SK-N-SH treated with all-trans-retinoic acid at 6 μM for 48 hours (cell line): ENCODE measurements around the gene TMEM59L.
A peak's percentile ranks its signal among the peaks of the same experiment; 100 is the strongest.

ENCODE experiments used
- ATAC-seq: fragments of 200-7000 bp; cut with Tn5 transposase; 3 replicates; pipeline ENCODE4 v1.9.1; 2020; ENCODE audit warnings: mild to moderate bottlenecking, moderate library complexity
- CREB5 ChIP-seq: fragments of 250-450 bp; sonication (Bioruptor Pico); IDR thresholded peaks from 2 replicates; pipeline ENCODE4 v1.5.1; 2020; ENCODE audit warnings: low read depth, mild to moderate bottlenecking, moderate library complexity
- ISL1 ChIP-seq: fragments of 250-450 bp; sonication (Bioruptor Pico); IDR thresholded peaks from 2 replicates; pipeline ENCODE4 v2.1.2; 2022; ENCODE audit warnings: mild to moderate bottlenecking, moderate library complexity
- OSR1 ChIP-seq: fragments of 250-450 bp; sonication (Bioruptor Pico); IDR thresholded peaks from 2 replicates; pipeline ENCODE4 v1.8.0; 2022; ENCODE audit warnings: moderate library complexity, mild to moderate bottlenecking, inconsistent platforms
- POU6F1 ChIP-seq: fragments of 250-450 bp; sonication (Bioruptor Pico); IDR thresholded peaks from 2 replicates; pipeline ENCODE4 v1.8.0; 2021; ENCODE audit warnings: low read depth, mild to moderate bottlenecking, moderate library complexity, borderline replicate concordance
- RARB ChIP-seq: fragments of 250-450 bp; sonication (Bioruptor Pico); IDR thresholded peaks from 2 replicates; pipeline ENCODE4 v1.8.0; 2021; ENCODE audit warnings: mild to moderate bottlenecking, moderate library complexity
- TCF4 ChIP-seq: fragments of 250-450 bp; sonication (Bioruptor Pico); IDR thresholded peaks from 2 replicates; pipeline ENCODE4 v1.8.0; 2021; ENCODE audit warnings: mild to moderate bottlenecking, moderate library complexity, borderline replicate concordance
- TSHZ2 ChIP-seq: fragments of 250-450 bp; sonication (Bioruptor Pico); IDR thresholded peaks from 2 replicates; pipeline ENCODE4 v1.5.0; 2020; ENCODE audit warnings: mild to moderate bottlenecking, moderate library complexity
- ZFP3 ChIP-seq: fragments of 250-450 bp; sonication (Bioruptor Pico); IDR thresholded peaks from 2 replicates; pipeline ENCODE4 v1.5.0; 2020; ENCODE audit warnings: mild to moderate bottlenecking, moderate library complexity
- ZNF70 ChIP-seq: fragments of 450-650 bp; formaldehyde crosslinking; IDR thresholded peaks from 2 replicates; pipeline ENCODE4 v1.5.0; 2020; ENCODE audit warnings: mild to moderate bottlenecking, moderate library complexity
- ZNF8 ChIP-seq: fragments of 450-650 bp; formaldehyde crosslinking; IDR thresholded peaks from 2 replicates; pipeline ENCODE4 v1.5.0; 2020; ENCODE audit warnings: mild to moderate bottlenecking, moderate library complexity
- TF ChIP-seq, protein P1 (sequence below): fragments of 250-450 bp; sonication (Bioruptor Pico); IDR thresholded peaks from 2 replicates; pipeline ENCODE4 v1.5.1; 2021; ENCODE audit warnings: mild to moderate bottlenecking, moderate library complexity
- TF ChIP-seq, protein P2 (sequence below): fragments of 250-450 bp; sonication (Bioruptor Pico); IDR thresholded peaks from 2 replicates; pipeline ENCODE4 v1.8.0; 2020; ENCODE audit warnings: mild to moderate bottlenecking, moderate library complexity, borderline replicate concordance

Gene TMEM59L

GRCh38 chr19:18610556-18611326 lies 1.9 kb upstream of the TMEM59L start (continued):
- TF ChIP-seq TSHZ2 (CRISPR knock-in tag) = no peak

- no peak for TF ChIP-seq TCF4
- TF ChIP-seq, protein P1, sequence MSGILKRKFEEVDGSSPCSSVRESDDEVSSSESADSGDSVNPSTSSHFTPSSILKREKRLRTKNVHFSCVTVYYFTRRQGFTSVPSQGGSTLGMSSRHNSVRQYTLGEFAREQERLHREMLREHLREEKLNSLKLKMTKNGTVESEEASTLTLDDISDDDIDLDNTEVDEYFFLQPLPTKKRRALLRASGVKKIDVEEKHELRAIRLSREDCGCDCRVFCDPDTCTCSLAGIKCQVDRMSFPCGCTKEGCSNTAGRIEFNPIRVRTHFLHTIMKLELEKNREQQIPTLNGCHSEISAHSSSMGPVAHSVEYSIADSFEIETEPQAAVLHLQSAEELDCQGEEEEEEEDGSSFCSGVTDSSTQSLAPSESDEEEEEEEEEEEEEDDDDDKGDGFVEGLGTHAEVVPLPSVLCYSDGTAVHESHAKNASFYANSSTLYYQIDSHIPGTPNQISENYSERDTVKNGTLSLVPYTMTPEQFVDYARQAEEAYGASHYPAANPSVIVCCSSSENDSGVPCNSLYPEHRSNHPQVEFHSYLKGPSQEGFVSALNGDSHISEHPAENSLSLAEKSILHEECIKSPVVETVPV = no peak
- TF ChIP-seq CREB5 (CRISPR knock-in tag) = no peak
- TF ChIP-seq POU6F1 (CRISPR knock-in tag) = no peak
- TF ChIP-seq, all 23 proteins: peak for 0
- ATAC-seq = no peak
These were observed 1.2 kb upstream of the TMEM59L start for GRCh38 chr19:18611327-18612050.

DNA sequence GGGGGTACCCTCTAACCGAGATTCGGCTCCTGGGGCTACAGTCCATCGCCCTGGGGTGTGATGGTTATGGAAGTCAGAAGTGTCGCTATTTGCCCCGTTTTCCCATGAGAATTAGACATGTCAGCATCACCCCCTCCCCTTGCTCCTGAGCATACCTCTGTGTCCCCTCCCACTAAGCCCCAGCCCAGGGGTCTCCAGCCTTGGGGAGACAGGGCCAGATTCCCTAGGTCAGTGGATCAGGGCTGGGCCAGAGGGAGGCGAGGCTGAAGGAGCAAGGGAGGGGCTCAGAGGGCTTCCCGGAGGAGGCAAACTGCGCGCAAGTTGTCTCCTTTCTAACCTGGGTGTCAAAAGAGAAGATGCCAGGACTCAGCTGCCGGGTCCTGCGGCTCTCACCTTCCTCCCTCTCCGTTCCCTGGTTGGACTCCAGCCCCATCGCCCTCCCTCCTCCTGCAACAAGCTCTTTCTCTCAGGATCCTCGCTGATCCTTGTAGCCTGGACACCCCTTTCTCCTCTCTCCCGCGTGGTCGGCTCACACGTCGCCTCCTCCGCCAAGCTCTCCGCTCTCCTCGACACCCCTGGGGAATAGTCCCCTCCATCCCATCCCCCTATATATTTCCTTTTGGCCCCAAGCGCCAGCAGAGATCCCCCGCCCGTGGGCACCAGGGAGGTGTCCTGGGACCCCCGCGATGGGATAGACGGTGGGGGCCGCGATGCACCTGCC lies 459 bp upstream of the TMEM59L start:
- ATAC-seq = peak; percentile 25
- TF ChIP-seq ZNF70 (CRISPR knock-in tag) (no peak), TCF4 (no peak), RARB (CRISPR knock-in tag) (no peak), OSR1 (CRISPR knock-in tag) (no peak), POU6F1 (CRISPR knock-in tag) (no peak), ZNF8 (CRISPR knock-in tag) (no peak)
- TF ChIP-seq, protein P2, sequence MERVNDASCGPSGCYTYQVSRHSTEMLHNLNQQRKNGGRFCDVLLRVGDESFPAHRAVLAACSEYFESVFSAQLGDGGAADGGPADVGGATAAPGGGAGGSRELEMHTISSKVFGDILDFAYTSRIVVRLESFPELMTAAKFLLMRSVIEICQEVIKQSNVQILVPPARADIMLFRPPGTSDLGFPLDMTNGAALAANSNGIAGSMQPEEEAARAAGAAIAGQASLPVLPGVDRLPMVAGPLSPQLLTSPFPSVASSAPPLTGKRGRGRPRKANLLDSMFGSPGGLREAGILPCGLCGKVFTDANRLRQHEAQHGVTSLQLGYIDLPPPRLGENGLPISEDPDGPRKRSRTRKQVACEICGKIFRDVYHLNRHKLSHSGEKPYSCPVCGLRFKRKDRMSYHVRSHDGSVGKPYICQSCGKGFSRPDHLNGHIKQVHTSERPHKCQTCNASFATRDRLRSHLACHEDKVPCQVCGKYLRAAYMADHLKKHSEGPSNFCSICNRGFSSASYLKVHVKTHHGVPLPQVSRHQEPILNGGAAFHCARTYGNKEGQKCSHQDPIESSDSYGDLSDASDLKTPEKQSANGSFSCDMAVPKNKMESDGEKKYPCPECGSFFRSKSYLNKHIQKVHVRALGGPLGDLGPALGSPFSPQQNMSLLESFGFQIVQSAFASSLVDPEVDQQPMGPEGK = no peak

GRCh38 chr19:18613589-18614234 lies 1.0 kb downstream of the TMEM59L start:
- TF ChIP-seq ISL1 = no peak
- no peak for TF ChIP-seq POU6F1 (CRISPR knock-in tag)
- no peak for TF ChIP-seq ZFP3 (CRISPR knock-in tag)

More at GRCh38 chr19:18613589-18614234, 1.0 kb downstream of the TMEM59L start:
- no peak for ATAC-seq
